OCI-LY7 (cell line): Measurements from ENCODE around the gene CCNDBP1.

Experiments
- CTCF ChIP-seq: fragments of 200-600 bp; sonication (generic); conservative IDR thresholded peaks from 2 replicates; pipeline ENCODE4 v1.5.1; 2014; ENCODE audit warnings: mild to moderate bottlenecking, antibody characterized with exemption, low read length, moderate library complexity, mixed read lengths
- EZH2phosphoT487 ChIP-seq: fragments of 200-600 bp; sonication (generic); IDR thresholded peaks from 2 replicates; pipeline ENCODE4 v1.6.1; 2018; ENCODE audit warnings: low read depth, borderline replicate concordance, mild to moderate bottlenecking, mixed run types, antibody characterized with exemption, low read length, moderate library complexity, mixed read lengths

DNA sequence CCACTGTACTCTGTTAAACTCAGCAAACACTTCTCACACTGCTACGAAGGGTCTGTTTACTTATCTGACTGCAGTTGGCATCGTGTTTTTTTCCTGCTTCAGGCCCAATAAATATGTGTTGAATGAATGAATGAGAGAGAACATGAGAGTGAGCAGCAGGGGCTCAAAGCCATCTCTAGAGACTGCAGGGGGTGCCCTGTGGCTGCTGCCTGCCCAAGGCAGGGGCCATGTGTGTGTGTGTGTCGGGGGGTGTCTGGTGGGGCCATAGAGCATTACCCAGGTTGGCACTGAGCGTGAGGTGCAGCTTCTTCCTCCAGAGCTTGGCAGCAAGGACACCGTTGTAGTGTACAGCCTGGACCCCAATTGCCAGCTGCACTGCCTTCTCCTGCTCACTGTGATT, 20.9 kb downstream of the CCNDBP1 start:
- TF ChIP-seq CTCF (no peak), EZH2phosphoT487 (no peak)
